CD8-positive, alpha-beta memory T cell (primary cell): ENCODE measurements around the gene FPGS. TPM values are rescaled to one million over a fixed set of nuclear protein-coding genes. Genes with fewer than 3 reads are reported as not detected.

ENCODE experiments used
- CTCF ChIA-PET: fragments of 350-600 bp; sonication (Branson Sonifier 250); formaldehyde crosslinking; loops from one replicate; lab custom pipeline; 2021; ENCODE audit warnings: antibody characterized with exemption; lab: Charles Lee
- POLR2A ChIA-PET: fragments of 350-600 bp; sonication (Branson Sonifier 250); formaldehyde crosslinking; loops from one replicate; lab custom pipeline; 2021; ENCODE audit warnings: antibody characterized with exemption; lab: Charles Lee
- DNase-seq, 5 donors: peaks; one replicate each; pipeline versions ENCODE4 v3.0.0 to v3.0.0-alpha.2; 2020 to 2022; ENCODE audit warnings: mixed read lengths in 1 of 5
- H3K27ac ChIP-seq: one replicate; pipeline ENCODE4 v1.7.0; 2013; ENCODE audit warnings: low read depth, mild to moderate bottlenecking, low read length, moderate library complexity
- H3K27me3 ChIP-seq: 2 replicates; pipeline ENCODE4 v1.7.0; 2013; ENCODE audit warnings: low read length, mild to moderate bottlenecking; ENCODE audit not compliant: insufficient read depth, poor library complexity, severe bottlenecking
- H3K36me3 ChIP-seq: 2 replicates; pipeline ENCODE4 v1.7.0; 2013; ENCODE audit warnings: mild to moderate bottlenecking, low read length, moderate library complexity; ENCODE audit not compliant: insufficient read depth
- H3K4me1 ChIP-seq: 2 replicates; pipeline ENCODE4 v1.7.0; 2013; ENCODE audit warnings: mild to moderate bottlenecking, low read length, moderate library complexity; ENCODE audit not compliant: insufficient read depth
- H3K4me3 ChIP-seq: 2 replicates; pipeline ENCODE4 v1.7.0; 2013; ENCODE audit warnings: mild to moderate bottlenecking, low read length
- H3K9me3 ChIP-seq: 2 replicates; pipeline ENCODE4 v1.7.0; 2013; ENCODE audit warnings: mild to moderate bottlenecking, low read length
- H3K27ac Mint-ChIP-seq, 8 donors: one replicate each; pipeline ENCODE4 v1.8.0; 2020 to 2021; ENCODE audit warnings: mixed read lengths in 8 of 8, mild to moderate bottlenecking in 6 of 8, inconsistent platforms in 3 of 8, moderate library complexity in 3 of 8
- H3K27me3 Mint-ChIP-seq, 2 donors: one replicate each; pipeline ENCODE4 v1.8.0; 2020 to 2021; ENCODE audit warnings: mixed read lengths in 2 of 2, mild to moderate bottlenecking in 1 of 2, moderate library complexity in 1 of 2
- H3K36me3 Mint-ChIP-seq, 3 donors: one replicate each; pipeline ENCODE4 v1.8.0; 2020 to 2021; ENCODE audit warnings: mixed read lengths in 3 of 3, inconsistent platforms in 1 of 3, mild to moderate bottlenecking in 1 of 3
- H3K4me1 Mint-ChIP-seq, 3 donors: one replicate each; pipeline ENCODE4 v1.8.0; 2020 to 2021; ENCODE audit warnings: mixed read lengths in 3 of 3, inconsistent platforms in 1 of 3, mild to moderate bottlenecking in 1 of 3
- H3K4me3 Mint-ChIP-seq, 7 donors: one replicate each; pipeline ENCODE4 v1.8.0; 2020 to 2021; ENCODE audit warnings: mixed read lengths in 7 of 7, mild to moderate bottlenecking in 6 of 7, moderate library complexity in 4 of 7, inconsistent platforms in 2 of 7
- H3K9me3 Mint-ChIP-seq, 5 donors: one replicate each; pipeline ENCODE4 v1.8.0; 2020 to 2022; ENCODE audit warnings: mixed read lengths in 5 of 5, mild to moderate bottlenecking in 3 of 5, moderate library complexity in 2 of 5, inconsistent platforms in 1 of 5
- polyA plus RNA-seq: library from polyadenylated mRNA; unstranded; fragments of 300-500 nt; fragmentation: Illumina TruSeq; gene quantifications from one replicate; pipeline ENCODE4 v1.2.3, GENCODE V29; 2021
- total RNA-seq, 2 experiments: library from RNA; stranded (reverse); gene quantifications; one replicate each; pipeline ENCODE4 v1.2.3, GENCODE V29; 2021

Gene FPGS
- total and polyA plus RNA-seq, 3 experiments from 2014 or later: 68.0 to 111 (median 110) TPM

DNA sequence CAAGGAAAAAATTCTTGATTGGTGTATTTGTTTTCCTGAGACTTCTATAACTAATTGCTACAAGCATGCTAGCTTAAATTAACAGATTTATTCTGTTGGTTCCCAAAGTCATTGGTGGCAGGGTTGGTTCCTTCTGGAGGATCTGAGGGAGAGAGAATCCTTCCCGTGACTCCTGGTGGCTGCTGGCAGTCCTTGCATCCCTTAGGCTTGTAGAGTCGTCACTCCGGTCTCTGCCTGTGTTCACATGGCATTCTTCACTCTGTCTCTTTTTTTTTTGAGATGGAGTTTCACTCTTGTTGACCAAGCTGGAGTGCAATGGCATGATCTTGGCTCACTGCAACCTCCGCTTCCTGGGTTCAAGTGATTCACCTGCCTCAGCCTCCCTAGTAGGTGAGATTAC is 11.6 kb upstream of the FPGS start:
- H3K4me3 ChIP-seq: no peak overlapping the region
- no peaks in the 10 kb centered on the region for H3K27me3 ChIP-seq
- Mint-ChIP-seq H3K4me3 (no peak overlapping the region), H3K4me1 (peaks cover 29 to 51% (median 40%) of the 10 kb centered on the region in 3 donors), H3K27ac (peak overlapping the region in 1 of 8 donors; percentile 77), H3K27me3 (peaks cover 0 to 4% of the 10 kb centered on the region in 2 donors), H3K36me3 (peaks cover 5 to 70% (median 10%) of the 10 kb centered on the region in 3 donors), H3K9me3 (no peaks in the 10 kb centered on the region)
- ChIA-PET POLR2A (interaction anchor here (0.7 kb wide), 2 partner anchors 48 to 115 kb away, joined by 3 to 4 read pairs; no protein-coding TSS in a partner anchor), CTCF (interaction anchor here (0.9 to 2.4 kb wide), 2 partner anchors 34 to 56 kb away, joined by 3 to 9 read pairs; partner anchors contain the start of gene TOR2A)
- no peaks in the 10 kb centered on the region for H3K9me3 ChIP-seq
- peaks cover 19% of the 10 kb centered on the region for H3K4me1 ChIP-seq
- peaks cover 38% of the 10 kb centered on the region for H3K36me3 ChIP-seq
- DNase-seq: no peak
- no peak overlapping the region for H3K27ac ChIP-seq

GRCh38 chr9:127792417-127793031 is 10.2 kb upstream of the FPGS start:
- CTCF ChIA-PET: interaction anchor here (0.8 to 2.4 kb wide), 7 partner anchors 23 to 203 kb away, joined by 3 to 12 read pairs (median 4); partner anchors contain the start of gene TOR2A
- Histone ChIP-seq H3K36me3 (peaks cover 31% of the 10 kb centered on the region), H3K4me1 (peaks cover 26% of the 10 kb centered on the region), H3K4me3 (no peak overlapping the region), H3K27me3 (no peaks in the 10 kb centered on the region), H3K9me3 (no peaks in the 10 kb centered on the region), H3K27ac (no peak overlapping the region)
- Mint-ChIP-seq H3K27me3 (no peaks in the 10 kb centered on the region), H3K36me3 (peaks cover 5 to 57% (median 10%) of the 10 kb centered on the region in 3 donors), H3K9me3 (no peaks in the 10 kb centered on the region), H3K4me1 (peaks cover 30 to 52% (median 44%) of the 10 kb centered on the region in 3 donors), H3K4me3 (peak overlapping the region in 2 of 7 donors; percentile 28 to 41), H3K27ac (peak overlapping the region in 4 of 8 donors; percentile 9 to 56 (median 47))
- DNase-seq: no peak
- POLR2A ChIA-PET: interaction anchor here (0.5 to 1.0 kb wide), 5 partner anchors 10 to 112 kb away, joined by 3 to 5 read pairs (median 4); partner anchors contain the start of gene FPGS

GRCh38 chr9:127793093-127793708 is 9.5 kb upstream of the FPGS start:
- no peak overlapping the region for H3K4me3 ChIP-seq
- DNase-seq: no peak
- no peak overlapping the region for H3K27ac ChIP-seq
- H3K27ac Mint-ChIP-seq: peak overlapping the region in 1 of 8 donors; percentile 57
- H3K36me3 Mint-ChIP-seq: peaks cover 5 to 50% (median 10%) of the 10 kb centered on the region in 3 donors
- H3K4me1 ChIP-seq: peaks cover 22% of the 10 kb centered on the region
- peaks cover 24% of the 10 kb centered on the region for H3K36me3 ChIP-seq
- H3K9me3 Mint-ChIP-seq: no peaks in the 10 kb centered on the region
- CTCF ChIA-PET: interaction anchor here (1.4 to 2.4 kb wide), 5 partner anchors 58 to 204 kb away, joined by 3 to 12 read pairs (median 6); partner anchors contain the start of gene TOR2A
- no peaks in the 10 kb centered on the region for H3K27me3 Mint-ChIP-seq
- POLR2A ChIA-PET: interaction anchor here (0.7 to 1.0 kb wide), 3 partner anchors 9 to 68 kb away, joined by 3 to 5 read pairs (median 4); partner anchors contain the start of gene FPGS
- H3K9me3 ChIP-seq: no peaks in the 10 kb centered on the region
- peaks cover 30 to 53% (median 41%) of the 10 kb centered on the region in 3 donors for H3K4me1 Mint-ChIP-seq
- H3K27me3 ChIP-seq: no peaks in the 10 kb centered on the region
- no peak overlapping the region for H3K4me3 Mint-ChIP-seq

DNA sequence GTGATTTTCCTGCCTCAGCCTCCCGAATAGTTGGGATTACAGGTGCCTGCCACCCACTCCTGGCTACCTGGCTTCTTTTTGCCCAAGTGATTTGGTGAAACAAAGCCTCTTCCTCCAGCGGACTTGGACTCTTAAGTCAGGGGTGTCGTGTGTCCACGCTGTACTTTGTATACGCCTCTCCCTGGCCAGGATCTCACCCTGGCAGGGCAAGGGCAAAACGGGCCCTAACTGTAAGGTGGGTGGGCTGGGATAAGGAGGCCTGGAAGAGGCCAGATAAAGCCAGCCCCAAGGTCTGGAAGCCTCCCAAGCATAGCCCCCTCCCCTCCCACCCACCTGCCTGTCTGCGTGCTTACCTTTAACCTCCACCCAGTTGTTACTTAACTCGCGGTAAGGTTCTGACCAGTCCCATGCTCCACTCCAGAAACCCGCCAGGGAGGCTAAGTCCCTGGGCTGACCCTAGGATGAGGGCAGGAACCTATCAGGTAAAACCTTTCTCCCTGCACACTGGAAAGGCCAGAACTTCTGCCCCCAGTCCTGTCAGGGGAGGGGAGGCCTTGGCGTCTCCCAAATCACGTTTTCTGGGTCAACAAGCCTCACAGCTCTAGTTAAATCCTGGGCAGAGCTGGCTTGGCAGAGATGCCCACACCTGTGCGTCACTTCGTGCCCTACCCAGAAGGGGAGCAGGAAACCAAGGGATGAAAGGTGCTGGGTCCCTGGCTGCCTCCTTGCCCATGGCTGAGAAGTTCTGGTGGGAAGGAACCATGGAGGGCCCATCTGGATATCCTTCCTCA is 8.5 kb upstream of the FPGS start:
- Histone ChIP-seq H3K27ac (no peak overlapping the region), H3K4me3 (no peak overlapping the region), H3K9me3 (no peaks in the 10 kb centered on the region), H3K4me1 (peaks cover 22% of the 10 kb centered on the region), H3K27me3 (no peaks in the 10 kb centered on the region), H3K36me3 (peaks cover 14% of the 10 kb centered on the region)
- H3K36me3 Mint-ChIP-seq: peaks cover 5 to 40% (median 9%) of the 10 kb centered on the region in 3 donors
- H3K27me3 Mint-ChIP-seq: no peaks in the 10 kb centered on the region
- ChIA-PET CTCF (interaction anchor here (1.0 to 1.7 kb wide), 2 partner anchors 76 kb away, joined by 3 to 12 read pairs; no protein-coding TSS in a partner anchor), POLR2A (no interaction called here)
- H3K4me3 Mint-ChIP-seq: no peak overlapping the region
- DNase-seq: no peak
- no peaks in the 10 kb centered on the region for H3K9me3 Mint-ChIP-seq
- peak overlapping the region in 1 of 8 donors; percentile 61 for H3K27ac Mint-ChIP-seq
- peaks cover 27 to 50% (median 32%) of the 10 kb centered on the region in 3 donors for H3K4me1 Mint-ChIP-seq

GRCh38 chr9:127796225-127796813 is 6.4 kb upstream of the FPGS start:
- Histone ChIP-seq H3K4me3 (no peak overlapping the region), H3K36me3 (no peaks in the 10 kb centered on the region), H3K9me3 (no peaks in the 10 kb centered on the region), H3K27ac (no peak overlapping the region), H3K27me3 (no peaks in the 10 kb centered on the region), H3K4me1 (peaks cover 22% of the 10 kb centered on the region)
- Mint-ChIP-seq H3K27me3 (no peaks in the 10 kb centered on the region), H3K4me3 (peak overlapping the region; percentile 50 to 85 (median 75)), H3K36me3 (peaks cover 0 to 21% (median 0%) of the 10 kb centered on the region in 3 donors), H3K27ac (peak overlapping the region in 7 of 8 donors; percentile 40 to 93 (median 84)), H3K9me3 (no peaks in the 10 kb centered on the region), H3K4me1 (peaks cover 22 to 42% (median 24%) of the 10 kb centered on the region in 3 donors)
- POLR2A ChIA-PET: interaction anchor here (0.7 to 2.4 kb wide), 4 partner anchors 8 to 121 kb away, joined by 3 to 9 read pairs (median 4); partner anchors contain the start of gene CDK9
- CTCF ChIA-PET: interaction anchor here (2.4 kb wide), 1 partner anchor 73 kb away, joined by 6 read pairs; no protein-coding TSS in a partner anchor
- no peak for DNase-seq

DNA sequence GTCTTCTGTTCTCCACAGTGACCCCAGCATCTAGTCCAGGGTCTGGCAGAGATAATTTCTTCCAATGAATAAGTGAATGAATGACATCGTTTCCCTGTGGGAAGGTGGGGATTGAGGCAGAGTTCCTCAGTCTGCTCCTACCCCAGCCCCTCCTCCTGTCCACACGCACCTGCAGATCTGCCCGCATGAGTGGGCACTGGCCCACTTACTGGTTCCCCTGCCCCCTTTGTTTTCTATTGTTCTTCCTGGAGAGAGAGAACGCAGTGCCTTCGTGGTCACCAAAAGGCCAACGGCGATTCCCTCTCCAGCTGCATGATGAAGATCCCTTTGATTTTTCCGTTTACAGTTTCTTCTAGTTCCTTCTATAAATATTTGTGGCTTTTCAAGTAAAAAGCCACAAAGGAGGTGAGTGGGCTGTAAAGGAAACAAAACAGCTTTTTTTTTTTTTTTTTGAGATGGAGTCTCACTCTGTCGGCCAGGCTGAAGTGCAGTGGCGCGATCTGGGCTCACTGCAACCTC is 5.8 kb upstream of the FPGS start:
- Mint-ChIP-seq H3K36me3 (peaks cover 0 to 17% (median 0%) of the 10 kb centered on the region in 3 donors), H3K4me3 (peak overlapping the region; percentile 50 to 85 (median 75)), H3K27ac (peak overlapping the region; percentile 40 to 93 (median 82)), H3K9me3 (no peaks in the 10 kb centered on the region), H3K4me1 (peaks cover 24 to 45% (median 25%) of the 10 kb centered on the region in 3 donors), H3K27me3 (no peaks in the 10 kb centered on the region)
- no peak for DNase-seq
- Histone ChIP-seq H3K4me1 (peaks cover 22% of the 10 kb centered on the region), H3K27me3 (no peaks in the 10 kb centered on the region), H3K36me3 (no peaks in the 10 kb centered on the region), H3K4me3 (peak overlapping the region; percentile 42), H3K9me3 (no peaks in the 10 kb centered on the region), H3K27ac (no peak overlapping the region)
- ChIA-PET POLR2A (interaction anchor here (0.5 to 2.4 kb wide), 5 partner anchors 9 to 249 kb away, joined by 3 to 9 read pairs (median 3); partner anchors contain the start of gene CDK9), CTCF (interaction anchor here (2.4 kb wide), 1 partner anchor 73 kb away, joined by 6 read pairs; no protein-coding TSS in a partner anchor)
